HG03439 (cell line): ENCODE data around the gene TMEM43.

Experiments
- ATAC-seq: cut with Tn5 transposase; IDR thresholded peaks from one replicate; pipeline ENCODE4 v1.9.1; 2021; ENCODE audit warnings: mild to moderate bottlenecking, moderate library complexity; ENCODE audit not compliant: unreplicated experiment

Gene TMEM43

DNA sequence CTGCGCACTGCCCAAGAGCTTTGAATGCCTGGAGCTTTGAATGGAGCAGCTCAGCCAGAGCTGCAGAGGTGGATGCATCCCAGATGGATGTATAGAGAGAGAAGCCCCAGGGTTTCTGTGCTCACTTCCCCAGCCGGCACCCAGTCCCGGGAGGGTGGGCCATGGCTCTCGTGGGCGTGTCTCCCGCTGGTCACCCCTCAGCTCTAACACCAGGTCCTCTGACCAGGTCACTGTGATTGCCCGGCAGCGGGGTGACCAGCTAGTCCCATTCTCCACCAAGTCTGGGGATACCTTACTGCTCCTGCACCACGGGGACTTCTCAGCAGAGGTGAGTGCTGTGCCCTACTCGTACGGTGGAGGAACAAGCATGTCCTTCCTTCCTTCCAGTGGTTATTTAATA, 10.7 kb downstream of the TMEM43 start:
- ATAC-seq, result no peak

DNA sequence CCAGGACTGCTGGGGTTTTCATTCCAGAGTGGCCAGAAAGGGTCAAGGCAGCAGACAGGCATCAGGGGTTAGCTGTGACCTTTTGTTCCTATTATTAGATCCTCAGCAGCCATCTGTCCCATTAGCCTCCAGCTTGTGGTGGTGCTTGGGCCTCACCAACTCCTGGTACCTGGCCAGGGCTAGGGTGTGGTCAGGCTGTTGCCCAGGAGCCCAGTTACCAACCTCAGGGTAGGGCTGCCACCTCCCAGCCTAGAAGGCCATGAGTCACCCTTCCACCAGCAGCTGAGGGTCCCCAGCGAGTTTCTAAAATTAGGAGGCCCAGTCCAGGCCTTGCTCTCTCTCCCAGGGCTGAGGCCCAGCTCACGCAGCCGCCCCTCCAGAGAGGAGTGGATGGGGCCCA, 12.2 kb downstream of the TMEM43 start:
- ATAC-seq, result no peak

GRCh38 chr3:14137445-14137844, 12.6 kb downstream of the TMEM43 start:
- no peak for ATAC-seq

- ATAC-seq, result no peak
Measured at GRCh38 chr3:14138109-14138877, 13.4 kb downstream of the TMEM43 start.

DNA sequence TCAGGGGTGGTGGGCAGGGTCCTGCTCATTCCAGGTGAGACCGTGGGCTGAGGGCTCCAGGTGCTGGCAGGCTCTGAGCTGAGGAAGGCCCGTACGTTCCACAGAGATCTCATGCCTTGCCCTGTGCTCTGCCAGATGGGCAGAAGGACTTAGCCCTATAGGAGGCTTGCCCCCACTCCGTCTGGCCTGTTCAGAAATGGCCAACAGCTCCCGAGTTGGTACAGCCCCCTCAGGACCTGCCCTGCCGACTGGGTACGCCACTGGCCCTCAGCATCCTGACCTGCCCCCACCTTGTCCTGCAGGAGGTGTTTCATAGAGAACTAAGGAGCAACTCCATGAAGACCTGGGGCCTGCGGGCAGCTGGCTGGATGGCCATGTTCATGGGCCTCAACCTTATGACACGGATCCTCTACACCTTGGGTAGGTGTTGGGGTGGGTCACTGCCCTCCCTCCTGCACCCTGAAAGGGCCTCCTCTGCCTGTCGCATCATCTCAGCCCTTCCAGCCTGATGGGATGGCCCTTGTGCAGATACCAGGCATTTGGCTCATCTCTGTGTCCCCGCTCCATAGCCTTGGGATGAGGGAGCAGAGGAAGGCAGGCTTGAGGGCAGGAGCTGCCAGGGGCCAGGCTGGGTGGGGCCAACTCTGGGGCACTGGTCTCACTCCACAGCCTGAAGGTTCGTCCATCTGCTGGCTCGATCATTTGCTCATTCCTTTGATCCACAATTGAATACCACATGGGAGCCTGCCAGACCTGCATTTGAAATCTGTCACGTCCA, 14.2 kb downstream of the TMEM43 start:
- no peak for ATAC-seq

DNA sequence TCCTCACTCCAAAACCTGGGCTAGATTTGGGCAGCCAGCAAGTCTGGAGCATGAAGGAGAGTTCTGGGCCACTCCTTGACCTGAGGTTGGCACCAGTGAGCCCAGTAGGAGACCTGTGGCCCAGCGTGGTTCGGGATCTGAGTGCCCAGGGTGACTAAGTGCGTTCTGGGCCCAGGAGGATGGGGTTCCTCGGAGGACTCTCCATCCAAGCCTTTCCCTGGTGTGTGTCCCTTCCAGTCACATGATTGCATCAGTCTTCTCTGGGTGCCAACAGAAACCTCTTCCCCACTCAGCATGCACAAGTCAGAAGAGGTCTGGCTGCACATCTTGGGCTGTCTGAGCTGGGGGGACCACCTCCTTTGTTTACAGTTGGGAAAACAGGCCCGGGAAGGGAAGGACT, 14.9 kb downstream of the TMEM43 start:
- no peak for ATAC-seq

DNA sequence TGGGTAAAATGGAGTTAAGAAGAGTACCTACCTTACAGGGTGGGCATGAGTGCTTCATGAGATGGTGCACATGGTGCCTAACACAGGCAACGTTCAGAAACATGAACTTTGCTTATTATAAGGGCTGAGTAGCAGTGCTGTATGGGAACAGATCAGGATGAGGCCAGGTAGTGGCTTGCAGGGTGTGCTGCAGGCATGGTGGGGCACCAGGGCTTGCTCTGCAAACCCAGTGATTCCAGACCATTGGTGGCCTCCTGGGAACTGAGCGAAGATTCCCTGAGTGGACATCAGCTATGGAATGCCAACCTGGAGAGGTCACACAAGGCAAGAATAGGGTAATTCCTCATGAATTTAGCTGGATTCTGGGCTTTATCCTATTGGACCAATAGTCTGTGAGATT, 15.8 kb downstream of the TMEM43 start:
- ATAC-seq, result no peak

GRCh38 chr3:14141144-14141543, 16.3 kb downstream of the TMEM43 start:
- ATAC-seq, result no peak

GRCh38 chr3:14141602-14142341, 16.9 kb downstream of the TMEM43 start:
- ATAC-seq, result no peak

GRCh38 chr3:14142567-14143270, 17.9 kb downstream of the TMEM43 start:
- ATAC-seq, result no peak

DNA sequence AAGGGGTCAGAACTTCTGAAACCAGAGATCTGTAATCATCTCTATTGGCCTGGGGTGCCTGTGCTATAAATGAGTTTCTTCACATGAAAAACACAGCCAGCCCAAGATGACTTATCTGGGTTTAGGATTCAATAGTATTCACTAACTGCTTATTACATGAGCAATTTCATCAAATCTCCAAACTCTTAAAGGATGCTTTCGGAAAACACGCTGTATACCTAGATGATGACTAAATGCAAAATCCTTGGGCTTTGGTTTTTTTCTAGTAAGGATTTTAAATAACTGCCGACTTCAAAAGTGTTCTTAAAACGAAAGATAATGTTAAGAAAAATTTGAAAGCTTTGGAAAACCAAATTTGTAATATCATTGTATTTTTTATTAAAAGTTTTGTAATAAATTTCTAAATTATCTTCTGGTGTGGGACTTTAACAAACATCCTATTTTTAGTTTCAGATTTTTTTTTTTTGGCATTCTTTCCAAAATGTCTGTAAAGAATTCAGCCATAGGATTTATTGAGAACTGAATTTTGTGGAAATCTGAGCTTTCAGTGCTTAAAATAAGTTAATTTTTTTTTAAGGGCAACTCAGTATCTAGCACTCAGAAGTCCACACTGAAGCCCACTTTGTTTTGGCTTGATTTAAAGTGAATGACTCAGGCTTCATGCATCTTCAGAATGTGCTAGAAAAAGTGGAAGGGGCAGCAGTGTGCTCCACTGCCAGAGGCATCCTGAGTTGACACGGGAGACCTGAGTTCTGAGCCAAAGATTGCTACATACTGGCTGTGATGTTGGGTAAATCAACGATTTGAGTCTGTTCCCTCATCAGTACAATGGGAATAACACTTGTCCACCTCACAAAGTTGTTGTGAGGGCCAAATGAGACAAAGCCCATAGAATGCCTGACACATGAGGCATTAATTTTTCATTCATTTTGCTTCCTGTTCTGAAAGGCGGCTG, 18.7 kb downstream of the TMEM43 start:
- ATAC-seq, result no peak

DNA sequence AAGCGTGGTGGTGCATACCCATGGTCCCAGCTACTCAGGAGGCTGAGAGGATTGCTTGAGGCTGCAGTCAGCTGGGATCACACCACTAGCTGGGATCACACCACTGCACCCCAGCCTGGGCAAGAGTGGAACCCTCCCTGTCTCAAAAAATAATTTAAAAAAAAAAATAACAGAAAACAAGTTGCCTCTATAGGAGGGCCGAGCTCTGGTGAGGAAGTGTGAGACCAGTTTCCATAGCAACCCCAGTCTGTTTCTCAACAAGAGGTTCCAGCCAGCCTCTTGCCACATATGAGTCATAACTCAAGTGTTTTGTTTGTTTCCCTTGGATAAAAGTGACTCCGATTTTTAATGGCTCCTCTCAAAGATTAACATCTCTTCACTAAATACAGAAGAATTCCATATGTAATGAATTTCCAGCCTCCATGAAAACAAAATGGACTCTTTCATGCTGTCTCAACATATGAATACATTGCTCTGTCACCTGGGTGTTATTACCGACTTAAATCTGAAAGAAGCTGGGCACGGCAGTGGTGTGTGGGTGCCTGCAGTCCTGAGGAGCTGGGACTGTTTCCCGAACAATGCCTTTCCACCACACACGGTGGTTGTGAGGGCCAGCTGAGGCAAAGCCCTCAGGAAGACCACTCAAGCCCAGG, 19.7 kb downstream of the TMEM43 start:
- peak; percentile 88 for ATAC-seq

- no peak for ATAC-seq
Measured at GRCh38 chr3:14145236-14145635, 20.4 kb downstream of the TMEM43 start.

- ATAC-seq, result no peak
Measured at GRCh38 chr3:14145670-14146380, 21.0 kb downstream of the TMEM43 start.

GRCh38 chr3:14146381-14147065, 21.7 kb downstream of the TMEM43 start:
- no peak for ATAC-seq

- ATAC-seq, result no peak
Measured at GRCh38 chr3:14147066-14147435, 22.2 kb downstream of the TMEM43 start.

GRCh38 chr3:14147617-14148016, 22.8 kb downstream of the TMEM43 start:
- ATAC-seq, result no peak
